ENCODE measurements around the gene LRP1B.

The LRP1B gene

GRCh38 chr2:142042536-142043199 is 88.1 kb downstream of the LRP1B start:
- FAIRE-seq (no peak), DNase-seq (ENCODE audit: low spot score) (no peak)

- DNase-seq (ENCODE audit: low spot score) (no peak), FAIRE-seq (no peak)
These were observed 88.8 kb downstream of the LRP1B start for GRCh38 chr2:142041996-142042395.

- no peak for FAIRE-seq
- DNase-seq (ENCODE audit: low spot score) = no peak
These were observed 89.7 kb downstream of the LRP1B start for GRCh38 chr2:142041105-142041504.

- DNase-seq (ENCODE audit: low spot score) (no peak), FAIRE-seq (no peak)
These were observed 90.3 kb downstream of the LRP1B start for GRCh38 chr2:142040556-142040955.

- DNase-seq (ENCODE audit: low spot score) = no peak
- no peak for FAIRE-seq
These were observed 92.0 kb downstream of the LRP1B start for GRCh38 chr2:142038826-142039225.

- DNase-seq (ENCODE audit: low spot score) = peak; percentile 3
- no peak for FAIRE-seq
These were observed 93.1 kb downstream of the LRP1B start for GRCh38 chr2:142037744-142038143.

- FAIRE-seq (no peak), DNase-seq (ENCODE audit: low spot score) (peak; percentile 42)
These were observed 93.8 kb downstream of the LRP1B start for GRCh38 chr2:142037066-142037465.

GRCh38 chr2:142033393-142033792 is 97.4 kb downstream of the LRP1B start:
- no peak for FAIRE-seq
- no peak for DNase-seq (ENCODE audit: low spot score)

- FAIRE-seq (no peak), DNase-seq (ENCODE audit: low spot score) (no peak)
These were observed 99.2 kb downstream of the LRP1B start for GRCh38 chr2:142031656-142032055.

GRCh38 chr2:142030735-142031134 is 100.1 kb downstream of the LRP1B start:
- FAIRE-seq (no peak), DNase-seq (ENCODE audit: low spot score) (no peak)

GRCh38 chr2:142029974-142030373 is 100.8 kb downstream of the LRP1B start:
- FAIRE-seq (no peak), DNase-seq (ENCODE audit: low spot score) (no peak)

GRCh38 chr2:142025394-142025793 is 105.4 kb downstream of the LRP1B start:
- FAIRE-seq (no peak), DNase-seq (ENCODE audit: low spot score) (no peak)

- FAIRE-seq = no peak
- DNase-seq (ENCODE audit: low spot score) = no peak
These were observed 110.4 kb downstream of the LRP1B start for GRCh38 chr2:142020368-142020767.

- DNase-seq (ENCODE audit: low spot score) (no peak), FAIRE-seq (no peak)
These were observed 116.3 kb downstream of the LRP1B start for GRCh38 chr2:142014536-142014935.

GRCh38 chr2:142012797-142013196 is 118.0 kb downstream of the LRP1B start:
- DNase-seq (ENCODE audit: low spot score) = no peak
- no peak for FAIRE-seq

- no peak for FAIRE-seq
- no peak for DNase-seq (ENCODE audit: low spot score)
These were observed 120.1 kb downstream of the LRP1B start for GRCh38 chr2:142010477-142011270.

- FAIRE-seq (no peak), DNase-seq (ENCODE audit: low spot score) (no peak)
These were observed 122.6 kb downstream of the LRP1B start for GRCh38 chr2:142008135-142008744.

GRCh38 chr2:141994066-141994465 is 136.8 kb downstream of the LRP1B start:
- FAIRE-seq = no peak

GRCh38 chr2:141992695-141993094 is 138.1 kb downstream of the LRP1B start:
- DNase-seq (ENCODE audit: low spot score) = no peak
- no peak for FAIRE-seq

More at GRCh38 chr2:141994066-141994465, 136.8 kb downstream of the LRP1B start:
- no peak for DNase-seq (ENCODE audit: low spot score)

GRCh38 chr2:141968433-141968832 is 162.4 kb downstream of the LRP1B start:
- no peak for FAIRE-seq
- DNase-seq (ENCODE audit: low spot score) = no peak

GRCh38 chr2:141967980-141968379 is 162.8 kb downstream of the LRP1B start:
- DNase-seq (ENCODE audit: low spot score) = no peak
- FAIRE-seq = no peak

GRCh38 chr2:141967503-141967902 is 163.3 kb downstream of the LRP1B start:
- DNase-seq (ENCODE audit: low spot score) = no peak
- FAIRE-seq = no peak

Measured in urothelium cell line (cell line).